IPS-15b (cell line): ENCODE results near the gene RSPO3.

Source experiments
- H3K27me3 ChIP-seq: one replicate; pipeline ENCODE4 v1.6.1; 2013; ENCODE audit warnings: low read length; ENCODE audit not compliant: control insufficient read depth, insufficient read depth
- H3K36me3 ChIP-seq: one replicate; pipeline ENCODE4 v1.6.1; 2013; ENCODE audit warnings: low read length; ENCODE audit not compliant: control insufficient read depth, insufficient read depth
- H3K4me1 ChIP-seq: one replicate; pipeline ENCODE4 v1.6.1; 2013; ENCODE audit warnings: mild to moderate bottlenecking, low read length; ENCODE audit not compliant: control insufficient read depth, insufficient read depth
- H3K4me3 ChIP-seq: one replicate; pipeline ENCODE4 v1.5.1; 2013; ENCODE audit warnings: low read depth, low read length
- H3K9ac ChIP-seq: one replicate; pipeline ENCODE4 v1.6.1; 2013; ENCODE audit warnings: low read depth, mild to moderate bottlenecking, low read length
- H3K9me3 ChIP-seq: one replicate; pipeline ENCODE4 v1.6.1; 2013; ENCODE audit warnings: mild to moderate bottlenecking, low read length; ENCODE audit not compliant: control insufficient read depth, insufficient read depth

The RSPO3 gene

GRCh38 chr6:127173156-127173940, 54.9 kb downstream of the RSPO3 start:
- no peaks in the 10 kb centered on the region for H3K9me3 ChIP-seq
- H3K36me3 ChIP-seq = no peaks in the 10 kb centered on the region
- H3K9ac ChIP-seq = no peak overlapping the region
- no peaks in the 10 kb centered on the region for H3K27me3 ChIP-seq
- no peaks in the 10 kb centered on the region for H3K4me1 ChIP-seq
- no peak overlapping the region for H3K4me3 ChIP-seq

- H3K27me3 ChIP-seq = no peaks in the 10 kb centered on the region
- H3K4me1 ChIP-seq = no peaks in the 10 kb centered on the region
- no peak overlapping the region for H3K4me3 ChIP-seq
- no peaks in the 10 kb centered on the region for H3K9me3 ChIP-seq
- H3K36me3 ChIP-seq = no peaks in the 10 kb centered on the region
- no peak overlapping the region for H3K9ac ChIP-seq
Observed at GRCh38 chr6:127176146-127176545, 57.7 kb downstream of the RSPO3 start.

GRCh38 chr6:127177030-127177922, 58.8 kb downstream of the RSPO3 start:
- Histone ChIP-seq H3K4me3 (no peak overlapping the region), H3K36me3 (no peaks in the 10 kb centered on the region), H3K9me3 (no peaks in the 10 kb centered on the region), H3K27me3 (no peaks in the 10 kb centered on the region), H3K9ac (no peak overlapping the region), H3K4me1 (no peaks in the 10 kb centered on the region)

GRCh38 chr6:127177923-127178231, 59.4 kb downstream of the RSPO3 start:
- no peaks in the 10 kb centered on the region for H3K27me3 ChIP-seq
- no peak overlapping the region for H3K9ac ChIP-seq
- no peaks in the 10 kb centered on the region for H3K36me3 ChIP-seq
- no peaks in the 10 kb centered on the region for H3K9me3 ChIP-seq
- no peak overlapping the region for H3K4me3 ChIP-seq
- H3K4me1 ChIP-seq = no peaks in the 10 kb centered on the region

- Histone ChIP-seq H3K4me3 (no peak overlapping the region), H3K27me3 (no peaks in the 10 kb centered on the region), H3K9me3 (no peaks in the 10 kb centered on the region), H3K36me3 (no peaks in the 10 kb centered on the region), H3K4me1 (no peaks in the 10 kb centered on the region), H3K9ac (no peak overlapping the region)
Observed at GRCh38 chr6:127178746-127179145, 60.3 kb downstream of the RSPO3 start.

- Histone ChIP-seq H3K27me3 (no peaks in the 10 kb centered on the region), H3K4me1 (no peaks in the 10 kb centered on the region), H3K4me3 (no peak overlapping the region), H3K36me3 (no peaks in the 10 kb centered on the region), H3K9me3 (no peaks in the 10 kb centered on the region), H3K9ac (no peak overlapping the region)
Observed at GRCh38 chr6:127180426-127180825, 62.0 kb downstream of the RSPO3 start.

GRCh38 chr6:127182501-127182900, 64.0 kb downstream of the RSPO3 start:
- no peak overlapping the region for H3K4me3 ChIP-seq

GRCh38 chr6:127185437-127185995, 67.0 kb downstream of the RSPO3 start:
- H3K36me3 ChIP-seq = no peaks in the 10 kb centered on the region
- no peak overlapping the region for H3K4me3 ChIP-seq
- no peaks in the 10 kb centered on the region for H3K27me3 ChIP-seq
- H3K4me1 ChIP-seq = no peaks in the 10 kb centered on the region
- H3K9ac ChIP-seq = no peak overlapping the region
- no peaks in the 10 kb centered on the region for H3K9me3 ChIP-seq

More at GRCh38 chr6:127182501-127182900, 64.0 kb downstream of the RSPO3 start:
- Histone ChIP-seq H3K27me3 (no peaks in the 10 kb centered on the region), H3K4me1 (no peaks in the 10 kb centered on the region), H3K9me3 (no peaks in the 10 kb centered on the region), H3K9ac (no peak overlapping the region), H3K36me3 (no peaks in the 10 kb centered on the region)

- Histone ChIP-seq H3K9ac (no peak overlapping the region), H3K4me3 (no peak overlapping the region), H3K27me3 (no peaks in the 10 kb centered on the region), H3K4me1 (no peaks in the 10 kb centered on the region), H3K9me3 (no peaks in the 10 kb centered on the region), H3K36me3 (no peaks in the 10 kb centered on the region)
Observed at GRCh38 chr6:127186889-127187288, 68.4 kb downstream of the RSPO3 start.

GRCh38 chr6:127188744-127189143, 70.3 kb downstream of the RSPO3 start:
- Histone ChIP-seq H3K36me3 (no peaks in the 10 kb centered on the region), H3K9ac (no peak overlapping the region), H3K27me3 (no peaks in the 10 kb centered on the region), H3K4me3 (no peak overlapping the region), H3K4me1 (no peaks in the 10 kb centered on the region), H3K9me3 (no peaks in the 10 kb centered on the region)

- Histone ChIP-seq H3K9ac (no peak overlapping the region), H3K9me3 (no peaks in the 10 kb centered on the region), H3K4me1 (no peaks in the 10 kb centered on the region), H3K27me3 (no peaks in the 10 kb centered on the region), H3K4me3 (no peak overlapping the region), H3K36me3 (no peaks in the 10 kb centered on the region)
Observed at GRCh38 chr6:127190552-127190951, 72.1 kb downstream of the RSPO3 start.

GRCh38 chr6:127191716-127192115, 73.2 kb downstream of the RSPO3 start:
- no peaks in the 10 kb centered on the region for H3K9me3 ChIP-seq
- H3K4me3 ChIP-seq = no peak overlapping the region
- H3K4me1 ChIP-seq = no peaks in the 10 kb centered on the region
- H3K36me3 ChIP-seq = no peaks in the 10 kb centered on the region
- H3K9ac ChIP-seq = no peak overlapping the region
- H3K27me3 ChIP-seq = no peaks in the 10 kb centered on the region
